GM12872 (cell line): ENCODE results near the gene ZNF443.

Experiments used
- TF ChIP-seq, protein P1 (sequence below): IDR thresholded peaks from 3 replicates; pipeline ENCODE4 v1.5.1; 2011; ENCODE audit warnings: low read depth, mild to moderate bottlenecking, low read length, moderate library complexity; ENCODE audit not compliant: insufficient read depth

ZNF443 gene

DNA sequence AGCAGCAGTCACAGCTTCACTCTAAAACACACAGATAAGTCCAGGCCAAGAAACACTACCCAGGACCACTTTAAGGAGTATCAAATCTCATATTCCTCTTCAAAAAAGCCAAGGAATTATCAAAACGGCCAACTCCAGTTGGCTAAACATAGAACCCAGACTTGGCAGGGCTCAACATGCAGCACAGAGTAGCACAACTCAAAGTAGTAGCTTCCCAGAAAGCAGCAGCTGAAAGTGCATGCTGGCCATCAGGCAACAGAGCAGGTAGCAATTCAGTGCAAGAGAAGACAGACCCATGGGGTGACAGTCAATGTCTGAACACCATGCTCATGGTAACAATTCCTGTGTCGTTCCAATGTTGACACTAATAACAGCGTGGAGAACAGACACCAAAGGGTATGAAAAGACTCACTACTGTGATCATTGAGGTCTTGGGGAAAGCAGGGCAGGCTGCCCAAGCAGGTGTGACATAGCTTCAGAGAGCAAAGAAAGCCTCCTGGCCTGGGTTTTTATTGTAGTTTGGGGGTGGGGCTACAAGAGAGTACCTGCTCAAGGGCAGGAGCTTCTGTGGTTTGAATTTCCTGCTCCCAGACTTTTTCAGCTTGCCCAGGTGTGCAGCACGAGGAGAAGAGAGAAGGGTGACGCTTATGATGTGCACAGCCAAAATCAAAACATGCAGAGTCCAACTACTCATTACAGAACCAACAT is 37.6 kb upstream of the ZNF443 start:
- TF ChIP-seq, protein P1, sequence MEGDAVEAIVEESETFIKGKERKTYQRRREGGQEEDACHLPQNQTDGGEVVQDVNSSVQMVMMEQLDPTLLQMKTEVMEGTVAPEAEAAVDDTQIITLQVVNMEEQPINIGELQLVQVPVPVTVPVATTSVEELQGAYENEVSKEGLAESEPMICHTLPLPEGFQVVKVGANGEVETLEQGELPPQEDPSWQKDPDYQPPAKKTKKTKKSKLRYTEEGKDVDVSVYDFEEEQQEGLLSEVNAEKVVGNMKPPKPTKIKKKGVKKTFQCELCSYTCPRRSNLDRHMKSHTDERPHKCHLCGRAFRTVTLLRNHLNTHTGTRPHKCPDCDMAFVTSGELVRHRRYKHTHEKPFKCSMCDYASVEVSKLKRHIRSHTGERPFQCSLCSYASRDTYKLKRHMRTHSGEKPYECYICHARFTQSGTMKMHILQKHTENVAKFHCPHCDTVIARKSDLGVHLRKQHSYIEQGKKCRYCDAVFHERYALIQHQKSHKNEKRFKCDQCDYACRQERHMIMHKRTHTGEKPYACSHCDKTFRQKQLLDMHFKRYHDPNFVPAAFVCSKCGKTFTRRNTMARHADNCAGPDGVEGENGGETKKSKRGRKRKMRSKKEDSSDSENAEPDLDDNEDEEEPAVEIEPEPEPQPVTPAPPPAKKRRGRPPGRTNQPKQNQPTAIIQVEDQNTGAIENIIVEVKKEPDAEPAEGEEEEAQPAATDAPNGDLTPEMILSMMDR, result no peak

DNA sequence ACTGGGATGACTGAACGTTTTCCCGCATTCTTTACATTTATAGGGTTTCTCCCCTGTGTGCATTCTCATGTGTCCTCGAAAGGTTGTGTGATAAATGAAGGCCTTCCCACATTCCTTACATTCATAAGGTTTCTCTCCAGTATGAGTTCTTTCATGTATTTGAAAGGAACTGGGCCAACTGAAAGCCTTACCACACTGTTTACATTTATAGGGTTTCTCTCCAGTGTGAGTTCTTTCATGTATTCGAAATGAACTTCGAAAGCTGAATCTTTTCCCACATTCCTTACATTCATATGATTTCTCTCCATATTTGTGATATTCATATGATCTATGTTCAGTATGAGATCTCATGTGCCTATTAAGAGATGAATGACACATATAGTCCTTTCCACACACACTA is 24.4 kb upstream of the ZNF443 start:
- TF ChIP-seq, protein P1, result no peak

DNA sequence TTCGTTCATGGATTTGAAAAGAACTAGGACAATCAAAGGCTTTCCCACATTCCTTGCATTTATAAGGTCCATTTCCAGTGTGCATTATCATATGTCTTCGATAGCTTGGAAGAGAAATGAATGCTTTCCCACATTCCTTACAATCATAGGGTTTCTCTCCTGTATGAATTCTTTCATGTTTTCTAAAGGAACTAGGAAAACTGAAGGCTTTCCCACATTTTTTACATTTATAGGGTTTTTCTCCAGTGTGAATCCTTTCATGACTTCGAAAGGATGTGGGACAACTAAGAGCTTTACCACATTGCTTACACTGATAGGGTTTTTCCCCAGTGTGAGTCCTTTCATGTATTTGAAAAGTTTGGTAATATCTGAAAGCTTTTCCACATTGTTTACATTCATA is 23.9 kb upstream of the ZNF443 start:
- TF ChIP-seq, protein P1, result no peak

DNA sequence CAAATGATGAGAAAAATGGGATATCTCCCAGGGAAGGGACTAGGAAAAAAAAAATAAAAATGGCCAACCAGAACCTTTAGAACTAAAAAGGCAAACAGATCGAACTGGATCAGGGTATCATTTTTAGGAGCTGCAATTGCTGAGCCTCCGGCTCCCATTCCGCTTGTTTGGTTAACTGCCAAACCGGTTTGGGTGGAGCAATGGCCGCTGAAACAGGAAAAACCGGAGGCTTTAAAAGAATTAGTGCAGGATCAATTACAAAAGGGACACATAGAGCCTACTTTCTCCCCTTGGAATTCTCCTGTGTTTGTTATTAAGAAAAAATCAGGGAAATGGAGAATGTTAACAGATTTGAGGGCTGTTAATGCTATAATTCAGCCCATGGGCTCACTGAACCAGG is 12.7 kb upstream of the ZNF443 start:
- TF ChIP-seq, protein P1, result no peak

DNA sequence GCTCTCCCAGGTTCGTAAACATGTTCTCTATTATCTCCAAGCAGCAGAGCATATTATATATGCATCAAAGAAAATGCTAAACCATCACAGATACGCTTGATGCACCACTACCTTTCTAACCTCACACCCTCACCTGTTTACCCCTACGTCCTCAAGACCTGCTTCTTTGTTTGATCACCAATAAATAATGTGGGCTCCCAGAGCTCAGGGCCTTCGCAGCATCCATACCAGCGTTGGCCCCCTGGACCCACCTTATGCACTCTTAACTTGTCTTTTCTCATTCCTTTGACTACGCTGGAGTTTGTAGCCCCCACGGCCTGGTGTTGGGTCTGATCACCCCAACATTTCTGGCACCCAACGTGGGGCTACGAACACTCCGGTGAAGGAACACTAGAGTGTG is 10.0 kb upstream of the ZNF443 start:
- TF ChIP-seq, protein P1, result no peak

DNA sequence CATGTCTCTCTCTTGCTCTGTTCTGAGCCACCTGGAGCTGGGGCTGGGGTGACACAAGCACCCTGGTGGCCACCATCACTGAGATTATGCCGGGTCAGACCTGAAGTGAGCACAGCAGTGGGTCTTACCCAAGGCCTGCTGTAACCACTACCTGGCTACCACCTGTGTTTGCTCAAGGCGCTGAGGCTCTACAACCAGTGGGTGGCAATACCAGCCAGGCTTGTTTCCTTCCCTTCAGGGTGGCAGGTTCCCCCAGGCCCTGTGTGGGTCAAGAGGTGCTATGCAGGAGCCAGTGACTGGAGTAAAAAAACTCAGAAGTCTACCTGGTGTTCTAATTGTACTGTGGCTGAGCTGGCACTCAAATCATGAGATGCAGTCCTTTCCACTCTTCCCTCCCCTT is 8.0 kb upstream of the ZNF443 start:
- TF ChIP-seq, protein P1, result no peak

DNA sequence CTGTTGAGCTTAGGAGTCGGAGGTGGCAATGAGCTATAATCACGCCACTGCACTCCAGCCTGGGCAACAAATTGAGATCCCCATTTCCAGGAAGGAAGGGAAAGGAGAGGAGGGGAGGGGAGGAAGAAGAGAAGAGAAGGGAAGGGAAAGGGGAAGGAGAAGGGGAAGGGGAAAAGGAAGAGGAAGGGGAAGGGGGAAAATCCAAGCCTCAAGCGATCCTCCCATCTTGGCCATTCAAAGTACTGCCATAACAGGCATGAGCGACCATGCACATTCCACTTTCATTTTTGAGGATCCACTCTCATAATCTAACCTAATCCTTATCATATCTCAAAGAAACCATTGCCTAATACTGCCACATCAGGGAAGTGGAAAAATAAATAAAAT is 14.9 kb downstream of the ZNF443 start:
- TF ChIP-seq, protein P1, result no peak
